Liver (tissue), 3 donors: ENCODE data around the gene FAM9C.

Source experiments
- FOXA1 ChIP-seq: IDR thresholded peaks from 2 replicates; pipeline ENCODE4 v1.6.1; 2016; ENCODE audit warnings: antibody characterized with exemption
- HNF4G ChIP-seq: IDR thresholded peaks from 2 replicates; pipeline ENCODE4 v1.6.1; 2016; ENCODE audit warnings: antibody characterized with exemption
- RXRA ChIP-seq, 2 donors: IDR thresholded peaks; 2 replicates each; pipeline ENCODE4 v1.6.1; 2017 to 2018; ENCODE audit warnings: antibody characterized with exemption in 2 of 2, mild to moderate bottlenecking in 1 of 2
- TAF1 ChIP-seq: conservative IDR thresholded peaks from 2 replicates; pipeline ENCODE4 v1.6.1; 2016; ENCODE audit warnings: antibody characterized with exemption, mild to moderate bottlenecking
- TF ChIP-seq, protein P1 (sequence below): IDR thresholded peaks from 2 replicates; pipeline ENCODE4 v1.6.1; 2016; ENCODE audit warnings: antibody characterized with exemption
- TF ChIP-seq, protein P2 (sequence below): fragments of 150-350 bp; IDR thresholded peaks from 2 replicates; pipeline ENCODE4 v1.5.1; 2017; ENCODE audit warnings: improper control_type of control experiment, low read depth, low read length; ENCODE audit not compliant: missing input control
- TF ChIP-seq, protein P3 (sequence below): IDR thresholded peaks from 2 replicates; pipeline ENCODE4 v1.6.1; 2016; ENCODE audit warnings: antibody characterized with exemption, mild to moderate bottlenecking
- donor health status: healthy.
- donor health status: healthy.

DNA sequence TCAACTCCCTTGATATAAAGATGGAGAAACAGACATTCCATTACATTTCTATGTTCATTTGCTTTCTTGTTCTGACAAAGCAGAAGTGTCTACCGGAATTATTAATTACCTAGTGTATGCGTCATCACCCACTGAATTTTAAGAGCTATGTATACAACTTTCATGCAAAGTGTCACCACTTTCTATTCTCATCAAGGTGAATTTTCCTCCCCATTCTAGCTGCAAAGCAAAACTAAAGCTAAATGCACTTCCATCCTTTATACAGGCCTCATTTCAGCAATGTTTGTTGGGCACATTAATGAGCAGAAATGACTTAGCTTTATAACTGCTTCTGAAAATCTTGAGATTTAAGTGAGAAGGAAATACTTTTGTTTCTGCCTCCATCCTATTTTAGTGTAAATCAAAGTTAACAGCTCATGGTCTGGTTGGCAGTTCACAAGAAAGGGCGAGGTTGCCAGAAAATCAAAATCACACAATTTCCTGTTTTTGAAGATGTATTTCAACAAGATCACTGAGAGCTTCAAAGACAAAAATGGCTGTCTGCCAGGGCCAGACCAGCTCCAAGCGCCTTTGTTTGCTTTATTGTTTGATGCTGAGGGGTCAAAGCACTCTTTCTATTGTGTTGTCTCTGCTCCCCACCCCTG is 7.2 kb upstream of the FAM9C start:
- TF ChIP-seq, protein P1, sequence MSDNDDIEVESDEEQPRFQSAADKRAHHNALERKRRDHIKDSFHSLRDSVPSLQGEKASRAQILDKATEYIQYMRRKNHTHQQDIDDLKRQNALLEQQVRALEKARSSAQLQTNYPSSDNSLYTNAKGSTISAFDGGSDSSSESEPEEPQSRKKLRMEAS = no peak
- TF ChIP-seq, protein P2, sequence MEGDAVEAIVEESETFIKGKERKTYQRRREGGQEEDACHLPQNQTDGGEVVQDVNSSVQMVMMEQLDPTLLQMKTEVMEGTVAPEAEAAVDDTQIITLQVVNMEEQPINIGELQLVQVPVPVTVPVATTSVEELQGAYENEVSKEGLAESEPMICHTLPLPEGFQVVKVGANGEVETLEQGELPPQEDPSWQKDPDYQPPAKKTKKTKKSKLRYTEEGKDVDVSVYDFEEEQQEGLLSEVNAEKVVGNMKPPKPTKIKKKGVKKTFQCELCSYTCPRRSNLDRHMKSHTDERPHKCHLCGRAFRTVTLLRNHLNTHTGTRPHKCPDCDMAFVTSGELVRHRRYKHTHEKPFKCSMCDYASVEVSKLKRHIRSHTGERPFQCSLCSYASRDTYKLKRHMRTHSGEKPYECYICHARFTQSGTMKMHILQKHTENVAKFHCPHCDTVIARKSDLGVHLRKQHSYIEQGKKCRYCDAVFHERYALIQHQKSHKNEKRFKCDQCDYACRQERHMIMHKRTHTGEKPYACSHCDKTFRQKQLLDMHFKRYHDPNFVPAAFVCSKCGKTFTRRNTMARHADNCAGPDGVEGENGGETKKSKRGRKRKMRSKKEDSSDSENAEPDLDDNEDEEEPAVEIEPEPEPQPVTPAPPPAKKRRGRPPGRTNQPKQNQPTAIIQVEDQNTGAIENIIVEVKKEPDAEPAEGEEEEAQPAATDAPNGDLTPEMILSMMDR = no peak
- TF ChIP-seq, protein P3, sequence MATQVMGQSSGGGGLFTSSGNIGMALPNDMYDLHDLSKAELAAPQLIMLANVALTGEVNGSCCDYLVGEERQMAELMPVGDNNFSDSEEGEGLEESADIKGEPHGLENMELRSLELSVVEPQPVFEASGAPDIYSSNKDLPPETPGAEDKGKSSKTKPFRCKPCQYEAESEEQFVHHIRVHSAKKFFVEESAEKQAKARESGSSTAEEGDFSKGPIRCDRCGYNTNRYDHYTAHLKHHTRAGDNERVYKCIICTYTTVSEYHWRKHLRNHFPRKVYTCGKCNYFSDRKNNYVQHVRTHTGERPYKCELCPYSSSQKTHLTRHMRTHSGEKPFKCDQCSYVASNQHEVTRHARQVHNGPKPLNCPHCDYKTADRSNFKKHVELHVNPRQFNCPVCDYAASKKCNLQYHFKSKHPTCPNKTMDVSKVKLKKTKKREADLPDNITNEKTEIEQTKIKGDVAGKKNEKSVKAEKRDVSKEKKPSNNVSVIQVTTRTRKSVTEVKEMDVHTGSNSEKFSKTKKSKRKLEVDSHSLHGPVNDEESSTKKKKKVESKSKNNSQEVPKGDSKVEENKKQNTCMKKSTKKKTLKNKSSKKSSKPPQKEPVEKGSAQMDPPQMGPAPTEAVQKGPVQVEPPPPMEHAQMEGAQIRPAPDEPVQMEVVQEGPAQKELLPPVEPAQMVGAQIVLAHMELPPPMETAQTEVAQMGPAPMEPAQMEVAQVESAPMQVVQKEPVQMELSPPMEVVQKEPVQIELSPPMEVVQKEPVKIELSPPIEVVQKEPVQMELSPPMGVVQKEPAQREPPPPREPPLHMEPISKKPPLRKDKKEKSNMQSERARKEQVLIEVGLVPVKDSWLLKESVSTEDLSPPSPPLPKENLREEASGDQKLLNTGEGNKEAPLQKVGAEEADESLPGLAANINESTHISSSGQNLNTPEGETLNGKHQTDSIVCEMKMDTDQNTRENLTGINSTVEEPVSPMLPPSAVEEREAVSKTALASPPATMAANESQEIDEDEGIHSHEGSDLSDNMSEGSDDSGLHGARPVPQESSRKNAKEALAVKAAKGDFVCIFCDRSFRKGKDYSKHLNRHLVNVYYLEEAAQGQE = no peak
- TF ChIP-seq HNF4G = no peak
- TF ChIP-seq TAF1 = no peak
- TF ChIP-seq FOXA1 = no peak
- TF ChIP-seq RXRA (IDR thresholded peaks at IDR 0.05) = no peak
